ENCODE measurements around the gene PCDHB8.
"Not testable (repeated sequence)": the region's sequence is repeated elsewhere in the genome, so short reads cannot be mapped to it uniquely, and the experiment has no call there.

- TF ChIP-seq CTCF (conservative IDR thresholded peaks at IDR 0.05; ENCODE audit: low read depth, low read length); EZH2 (IDR thresholded peaks at IDR 0.05; ENCODE audit: low read length, unreplicated experiment): not testable (repeated sequence)
These were observed 24.1 kb downstream of the PCDHB8 start for GRCh38 chr5:141201646-141202045.

Measured in PC-3 (cell line).